AG04449 (cell line): Measurements from ENCODE around the gene GBF1.

Experiments used
- CTCF ChIA-PET: fragments of 350-600 bp; formaldehyde crosslinking; extraction: SDS; loops from one replicate; lab custom pipeline; 2021; ENCODE audit warnings: antibody characterized with exemption; lab: Yijun Ruan, JAX
- POLR2A ChIA-PET: fragments of 400-600, 350-600 bp; formaldehyde crosslinking; extraction: SDS; loops from one replicate; lab custom pipeline; 2020; ENCODE audit warnings: antibody characterized with exemption, inconsistent platforms; lab: Yijun Ruan, JAX
- DNase-seq: peaks from one replicate; pipeline ENCODE4 v3.0.0-alpha.2; 2010; ENCODE audit warnings: low read depth, low spot score
- H3K4me3 ChIP-seq: 2 replicates; pipeline ENCODE4 v1.5.1; 2011; ENCODE audit warnings: low read depth, mild to moderate bottlenecking, control low read depth, low read length
- CTCF ChIP-seq: IDR thresholded peaks from one replicate; pipeline ENCODE4 v1.5.1; 2011; ENCODE audit warnings: mild to moderate bottlenecking, moderate library complexity, low read length, control low read depth, inconsistent platforms; ENCODE audit not compliant: insufficient read depth; ENCODE audit errors: missing control alignments

The GBF1 gene

DNA sequence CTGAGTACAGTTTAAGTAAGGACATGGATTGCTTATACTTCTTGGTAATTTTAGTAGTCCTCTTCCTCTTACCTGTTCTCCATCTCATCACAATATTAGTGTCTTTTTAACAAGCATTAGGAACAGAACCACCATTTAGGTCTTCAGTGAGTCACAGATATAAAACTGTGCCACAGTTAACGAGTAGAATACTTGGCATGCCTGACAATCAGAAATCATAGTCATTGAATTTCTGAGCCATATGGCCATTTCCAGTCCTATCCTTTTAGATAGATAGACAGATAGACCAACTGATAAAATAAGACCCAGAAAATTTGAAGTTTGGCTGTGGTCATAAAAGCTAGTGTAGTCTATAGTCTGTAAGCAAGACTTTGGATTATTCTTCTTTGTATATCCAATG lies 71.1 kb downstream of the GBF1 start:
- H3K4me3 ChIP-seq = no peak overlapping the region
- ChIA-PET POLR2A (no interaction called here), CTCF (interaction anchor here (0.8 to 1.0 kb wide), 3 partner anchors 35 to 87 kb away, joined by 3 read pairs; no protein-coding TSS in a partner anchor)
- TF ChIP-seq CTCF = no peak
- DNase-seq = no peak

- DNase-seq = no peak
- POLR2A ChIA-PET = no interaction called here
- no peak overlapping the region for H3K4me3 ChIP-seq
- no peak for TF ChIP-seq CTCF
- CTCF ChIA-PET = interaction anchor here (0.8 to 1.5 kb wide), 2 partner anchors 15 to 28 kb away, joined by 3 to 8 read pairs; no protein-coding TSS in a partner anchor
Observed at GRCh38 chr10:102322914-102323313, 77.6 kb downstream of the GBF1 start.

DNA sequence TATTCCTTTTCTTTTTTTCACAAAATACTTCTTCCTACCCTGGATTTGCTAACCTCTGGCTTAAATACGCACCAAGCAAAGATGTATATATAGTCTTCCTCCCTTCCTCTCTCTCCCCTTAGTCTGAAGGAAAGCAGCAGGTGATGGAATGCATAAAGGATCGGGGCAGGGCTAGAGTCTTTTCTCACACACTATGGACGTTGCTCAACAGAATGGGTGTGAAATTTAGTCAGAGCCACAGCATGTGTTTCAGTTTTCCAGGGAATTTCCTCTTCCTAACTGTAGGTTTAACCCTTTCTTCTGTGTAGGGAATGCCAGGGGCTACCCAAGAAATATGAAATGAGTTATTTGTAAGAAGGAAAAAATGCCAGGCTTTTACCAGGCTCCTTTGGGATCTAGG lies 78.7 kb downstream of the GBF1 start:
- DNase-seq = no peak
- no peak overlapping the region for H3K4me3 ChIP-seq
- CTCF ChIA-PET = no interaction called here
- TF ChIP-seq CTCF = no peak
- POLR2A ChIA-PET = no interaction called here

- ChIA-PET CTCF (interaction anchor here (0.7 to 1.5 kb wide), 5 partner anchors 20 to 157 kb away, joined by 3 to 7 read pairs (median 4); no protein-coding TSS in a partner anchor), POLR2A (no interaction called here)
- no peak for TF ChIP-seq CTCF
- DNase-seq = no peak
- no peak overlapping the region for H3K4me3 ChIP-seq
Observed at GRCh38 chr10:102326031-102326430, 80.7 kb downstream of the GBF1 start.

DNA sequence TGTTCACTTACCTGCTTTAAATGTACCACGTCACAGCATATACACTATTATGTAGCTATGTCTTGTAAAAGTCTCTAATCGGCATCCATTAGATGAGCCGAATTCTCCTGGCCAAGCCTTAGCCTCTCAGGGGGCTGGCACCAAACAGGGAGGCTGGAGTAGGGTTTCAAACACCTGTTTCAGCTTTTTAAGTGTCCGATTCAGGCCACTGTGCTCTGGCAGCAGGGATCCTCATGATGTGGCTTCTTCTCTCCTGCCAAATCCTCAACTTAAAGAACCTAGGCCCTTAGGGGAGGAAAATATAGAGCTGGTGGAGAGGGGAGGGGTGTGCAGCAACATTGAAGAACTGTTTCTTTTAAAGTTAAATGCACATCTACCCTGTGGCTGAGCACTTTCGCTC lies 81.7 kb downstream of the GBF1 start:
- H3K4me3 ChIP-seq = no peak overlapping the region
- ChIA-PET CTCF (interaction anchor here (0.7 to 1.5 kb wide), 4 partner anchors 16 to 158 kb away, joined by 3 to 7 read pairs (median 4); no protein-coding TSS in a partner anchor), POLR2A (no interaction called here)
- no peak for TF ChIP-seq CTCF
- no peak for DNase-seq

- DNase-seq = no peak
- TF ChIP-seq CTCF = no peak
- H3K4me3 ChIP-seq = no peak overlapping the region
- ChIA-PET CTCF (interaction anchor here (0.8 to 2.3 kb wide), 4 partner anchors 10 to 159 kb away, joined by 3 to 17 read pairs (median 3); no protein-coding TSS in a partner anchor), POLR2A (no interaction called here)
Observed at GRCh38 chr10:102327641-102328040, 82.3 kb downstream of the GBF1 start.
